Prostate gland (tissue), 2 donors: ENCODE data around the gene TXNL4B. TPM values are rescaled to one million over a fixed set of nuclear protein-coding genes. Genes with fewer than 3 reads are reported as not detected.

Experiments
- DNase-seq: peaks from one replicate; pipeline ENCODE4 v3.0.0-alpha.2; 2019; ENCODE audit warnings: low spot score
- H3K27ac ChIP-seq, 2 donors: fragments of 200-600 bp; sonication (generic); 2 replicates each; pipeline ENCODE4 v1.5.1; 2017 to 2019
- H3K27me3 ChIP-seq: fragments of 200-600 bp; sonication (generic); replicated peaks from 2 replicates; pipeline ENCODE4 v1.5.1; 2019; ENCODE audit not compliant: insufficient read depth
- H3K36me3 ChIP-seq, 2 donors: fragments of 200-600 bp; sonication (generic); 1 replicate in 1 of 2; 2 replicates in 1 of 2; pipeline versions ENCODE4 v1.5.1 to v1.8.1; 2017 to 2019
- H3K4me1 ChIP-seq: fragments of 200-600 bp; sonication (generic); replicated peaks from 2 replicates; pipeline ENCODE4 v1.5.1; 2019
- H3K4me3 ChIP-seq, 2 donors: fragments of 200-600 bp; sonication (generic); 2 replicates each; pipeline ENCODE4 v1.5.1; 2017 to 2019
- H3K9me3 ChIP-seq: fragments of 200-600 bp; sonication (generic); 2 replicates; pipeline ENCODE4 v1.5.1; 2017
- CTCF ChIP-seq, 4 experiments: fragments of 200-600 bp in 2 of 4; fragments of 450-650 bp in 2 of 4; sonication (generic) in 2 of 4; IDR thresholded peaks; 1 replicate in 3 of 4; 2 replicates in 1 of 4; pipeline ENCODE4 v1.5.1; 2016 to 2019; ENCODE audit warnings: antibody characterized with exemption in 4 of 4, mild to moderate bottlenecking in 2 of 4, moderate library complexity in 2 of 4
- POLR2A ChIP-seq: fragments of 450-650 bp; IDR thresholded peaks from one replicate; pipeline ENCODE4 v1.6.1; 2016; ENCODE audit warnings: antibody characterized with exemption, mild to moderate bottlenecking
- POLR2AphosphoS5 ChIP-seq: sonication (generic); formaldehyde crosslinking; IDR thresholded peaks from one replicate; pipeline ENCODE4 v1.6.1; 2017; ENCODE audit warnings: antibody characterized with exemption
- WGBS: methylation state at CpG from one replicate; pipeline ENCODE4 v1.1.5; 2018; 5-methylcytosine and 5-hydroxymethylcytosine counted together
- intact Hi-C: fragments of 100-400 bp; cut with DNase I; formaldehyde crosslinking; loops from one replicate; pipeline ENCODE4 v1.14.2; 2022
- total RNA-seq, 2 donors: library from RNA; depleted of rRNA; stranded (reverse); fragments of >200 nt; gene quantifications; one replicate each; pipeline ENCODE4 v1.1.0, GENCODE V29; 2016

TXNL4B gene
- total RNA-seq, 2 donors from 2014 or later = 14.1 to 36.2 TPM

GRCh38 chr16:72073560-72074230 lies 19.7 kb downstream of the TXNL4B start:
- H3K4me1 ChIP-seq = no peaks in the 10 kb centered on the region

GRCh38 chr16:72072514-72073342 lies 20.7 kb downstream of the TXNL4B start:
- no peaks in the 10 kb centered on the region for H3K9me3 ChIP-seq
- H3K4me3 ChIP-seq = no peak overlapping the region
- no peaks in the 10 kb centered on the region for H3K4me1 ChIP-seq
- no peaks in the 10 kb centered on the region for H3K36me3 ChIP-seq
- WGBS = 45% methylated on average over 12 of the region's 12 CpGs
- H3K27ac ChIP-seq = no peak overlapping the region
- intact Hi-C loops = no loop called here
- H3K27me3 ChIP-seq = no peaks in the 10 kb centered on the region
- DNase-seq = no peak
- TF ChIP-seq POLR2AphosphoS5 = no peak
- no peak for TF ChIP-seq CTCF (IDR thresholded peaks at IDR 0.05)
- TF ChIP-seq POLR2A = no peak

More at GRCh38 chr16:72073560-72074230, 19.7 kb downstream of the TXNL4B start:
- Histone ChIP-seq H3K27me3 (no peaks in the 10 kb centered on the region), H3K4me3 (no peak overlapping the region), H3K36me3 (no peaks in the 10 kb centered on the region), H3K9me3 (no peaks in the 10 kb centered on the region), H3K27ac (no peak overlapping the region)
- no peak for DNase-seq
- intact Hi-C loops = no loop called here
- TF ChIP-seq POLR2A (no peak), CTCF (IDR thresholded peaks at IDR 0.05) (no peak), POLR2AphosphoS5 (no peak)
- whole genome bisulfite sequencing = 62% methylated on average over 8 of the region's 8 CpGs

- intact Hi-C loops = no loop called here
- H3K27ac ChIP-seq = no peak overlapping the region
Observed at GRCh38 chr16:72068930-72069329, 24.5 kb downstream of the TXNL4B start.

GRCh38 chr16:72066747-72067146 lies 26.7 kb downstream of the TXNL4B start:
- Histone ChIP-seq H3K27me3 (no peaks in the 10 kb centered on the region), H3K4me3 (no peak overlapping the region), H3K27ac (no peak overlapping the region), H3K4me1 (no peaks in the 10 kb centered on the region), H3K9me3 (no peaks in the 10 kb centered on the region), H3K36me3 (no peaks in the 10 kb centered on the region)
- DNase-seq = no peak
- TF ChIP-seq POLR2AphosphoS5 = no peak
- TF ChIP-seq CTCF (IDR thresholded peaks at IDR 0.05) = peak in 2 of 4 experiments; percentile 40 to 44
- 6% methylated on average over 1 of the region's 1 CpG for WGBS
- intact Hi-C loops = no loop called here

More at GRCh38 chr16:72068930-72069329, 24.5 kb downstream of the TXNL4B start:
- no peaks in the 10 kb centered on the region for H3K4me1 ChIP-seq
- WGBS = 67% methylated on average over 4 of the region's 4 CpGs
- H3K36me3 ChIP-seq = no peaks in the 10 kb centered on the region
- H3K27me3 ChIP-seq = no peaks in the 10 kb centered on the region
- H3K4me3 ChIP-seq = no peak overlapping the region
- TF ChIP-seq POLR2AphosphoS5 = no peak
- no peak for TF ChIP-seq CTCF (IDR thresholded peaks at IDR 0.05)
- no peak for TF ChIP-seq POLR2A
- H3K9me3 ChIP-seq = no peaks in the 10 kb centered on the region
- DNase-seq = no peak
